Stimulated activated CD4-positive, alpha-beta T cell treated with anti-CD3 and anti-CD28 coated beads, Interleukin-15, amount 100 ng/mL, for 48 hours (primary cell): Measurements from ENCODE around the gene SQSTM1.

ENCODE experiments used
- DNase-seq, 2 donors: peaks; one replicate each; pipeline ENCODE4 v3.0.0-alpha.2; 2020; ENCODE audit warnings: low read depth in 2 of 2

The SQSTM1 gene

DNA sequence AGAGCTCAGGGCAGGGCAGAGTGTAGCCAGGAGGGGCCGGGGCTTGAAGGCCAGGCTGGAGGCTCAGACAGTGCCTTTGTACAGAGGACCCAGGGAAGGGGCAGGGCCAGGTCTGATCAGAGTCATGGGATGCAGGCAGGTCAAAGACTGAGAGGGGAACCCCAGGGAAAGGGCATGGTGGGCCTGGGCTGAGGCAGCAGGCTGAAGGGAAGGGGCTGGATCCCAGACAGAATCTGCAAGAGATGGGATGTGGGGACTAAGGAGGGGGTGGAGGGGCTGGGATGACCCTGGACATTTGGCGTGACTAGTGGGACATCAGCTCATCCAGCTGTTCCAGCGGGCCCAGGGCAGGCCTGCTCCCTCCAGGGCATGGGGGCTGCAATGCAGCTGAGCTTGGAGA, 53.4 kb downstream of the SQSTM1 start:
- no peak for DNase-seq

DNA sequence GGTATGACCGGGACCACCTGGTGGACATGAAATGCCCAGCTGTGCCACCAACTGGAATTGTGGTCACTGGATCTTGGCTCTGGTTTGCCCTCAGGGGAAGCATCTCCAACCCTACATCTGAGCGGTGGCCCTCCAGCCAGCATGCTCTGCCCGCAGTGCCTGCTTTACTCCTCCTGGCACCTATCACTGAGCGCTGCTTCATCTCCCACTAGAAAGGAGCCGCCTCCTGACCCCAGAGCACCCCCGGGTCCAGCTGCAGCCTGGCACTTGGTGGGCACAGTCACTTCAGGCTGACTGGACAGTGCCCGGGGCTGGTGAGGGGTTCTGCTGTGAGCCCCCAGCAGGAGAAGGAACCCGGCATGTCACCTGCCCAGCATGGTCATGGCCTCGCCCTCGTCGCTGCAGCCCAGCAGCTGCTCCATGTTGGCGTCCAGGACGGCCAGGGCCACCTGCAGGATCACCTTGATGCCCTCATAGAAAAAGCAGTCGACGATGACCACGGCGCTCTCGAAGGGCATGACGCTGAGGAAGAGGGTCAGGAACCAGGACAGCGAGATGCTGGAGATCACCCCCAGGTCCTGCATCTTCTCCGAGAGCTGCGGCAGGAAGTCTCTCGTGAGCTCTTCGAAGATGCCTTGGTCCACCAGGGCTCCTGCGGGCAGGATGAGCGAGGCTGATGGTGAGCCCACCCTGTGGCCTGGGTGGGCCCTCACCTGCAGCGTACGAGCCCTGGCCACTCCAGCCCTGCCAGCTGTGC, 54.0 kb downstream of the SQSTM1 start:
- DNase-seq, result no peak

DNA sequence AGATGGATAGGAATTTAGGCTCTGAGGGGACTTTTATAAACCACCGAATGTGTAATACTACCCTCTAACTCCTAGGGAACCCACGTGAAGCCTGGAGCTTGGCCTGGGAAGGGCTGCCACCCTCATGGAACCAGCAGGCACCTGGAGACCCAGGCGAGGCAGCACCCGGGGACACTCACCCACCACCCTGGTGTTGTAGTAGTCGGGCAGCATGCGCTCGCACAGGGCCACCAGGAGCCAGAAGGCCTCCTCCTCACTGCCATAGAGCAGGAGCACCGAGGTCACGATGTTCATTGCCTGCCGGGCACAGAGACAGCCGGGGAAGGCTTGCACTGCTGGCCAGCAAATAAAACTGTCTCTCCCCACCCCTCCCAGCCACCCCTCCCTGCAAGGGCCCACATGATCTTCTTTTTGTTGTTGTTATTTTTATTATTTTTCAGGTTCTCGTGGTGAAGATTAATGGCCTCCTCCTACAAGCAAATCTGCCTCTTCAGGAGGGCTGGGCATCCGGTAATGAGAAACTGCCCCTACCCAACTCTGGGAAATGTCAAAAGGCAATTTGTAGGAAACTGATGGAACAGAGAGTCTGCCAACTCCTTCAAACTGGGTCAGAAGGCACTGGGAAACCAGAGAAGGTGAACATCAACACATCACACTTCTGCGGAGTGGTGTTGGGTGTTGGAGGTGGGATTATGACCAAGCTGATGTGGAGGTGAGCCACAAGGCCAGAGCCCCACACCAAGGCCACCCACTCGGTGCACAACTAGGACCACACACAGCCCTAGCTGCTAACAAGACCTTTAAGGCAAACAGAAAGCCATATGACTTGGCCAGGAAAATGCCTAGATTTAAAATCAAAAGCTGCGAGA, 55.3 kb downstream of the SQSTM1 start:
- DNase-seq, result no peak

DNA sequence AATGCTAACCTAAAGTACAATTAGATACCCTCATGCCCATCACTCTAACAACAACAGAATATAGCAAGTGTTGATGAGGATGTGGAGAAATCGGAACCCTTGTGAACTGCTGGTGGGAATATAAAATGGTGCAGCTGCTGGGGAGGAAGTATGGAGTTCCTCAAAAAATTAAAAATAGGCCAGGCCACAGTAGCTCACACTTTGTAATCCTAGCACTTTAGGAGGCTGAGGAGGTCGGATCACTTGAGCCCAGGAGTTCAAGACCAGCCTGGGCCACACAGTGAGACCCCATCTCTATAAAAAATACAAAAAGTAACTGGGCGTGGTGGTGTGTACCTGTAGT, 55.9 kb downstream of the SQSTM1 start:
- no peak for DNase-seq

DNA sequence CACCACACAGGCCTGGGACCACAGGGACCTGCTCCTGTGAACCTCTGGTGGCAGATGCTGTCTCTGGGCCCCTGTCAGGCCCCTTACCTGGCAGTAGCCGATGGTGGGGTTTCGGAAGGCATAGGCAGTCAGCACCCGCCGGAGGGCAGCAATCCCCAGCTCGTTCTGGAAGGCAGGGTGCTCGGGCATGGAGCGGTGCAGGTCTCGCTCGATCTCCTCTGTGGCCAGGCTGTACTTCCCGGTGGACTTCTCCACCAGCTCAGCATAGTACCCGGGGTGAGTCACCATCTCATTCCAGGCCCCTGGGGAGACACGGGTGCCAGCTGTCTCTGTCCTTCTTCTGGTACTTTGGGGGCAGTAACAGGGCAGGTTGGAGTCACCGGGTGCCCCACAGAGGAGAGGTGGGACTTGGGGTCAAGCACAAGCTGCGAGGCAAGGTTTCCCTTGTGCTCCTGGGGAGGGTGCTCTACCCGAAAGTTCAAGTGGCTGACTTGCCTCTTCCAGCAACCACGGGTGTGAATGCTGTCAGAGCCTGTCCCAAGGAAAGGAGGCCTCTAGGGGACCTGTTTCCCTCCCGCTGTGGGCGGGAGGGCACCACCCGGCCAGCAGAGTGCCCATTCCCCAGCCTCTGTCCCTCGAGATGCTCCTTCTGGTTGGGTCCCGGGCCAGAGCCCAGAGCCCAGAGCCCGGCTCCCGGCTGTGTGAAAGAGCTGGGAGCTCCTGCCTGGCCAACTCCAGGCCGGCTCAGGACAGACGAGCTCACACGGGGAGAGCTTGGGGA, 57.7 kb downstream of the SQSTM1 start:
- DNase-seq, result no peak

DNA sequence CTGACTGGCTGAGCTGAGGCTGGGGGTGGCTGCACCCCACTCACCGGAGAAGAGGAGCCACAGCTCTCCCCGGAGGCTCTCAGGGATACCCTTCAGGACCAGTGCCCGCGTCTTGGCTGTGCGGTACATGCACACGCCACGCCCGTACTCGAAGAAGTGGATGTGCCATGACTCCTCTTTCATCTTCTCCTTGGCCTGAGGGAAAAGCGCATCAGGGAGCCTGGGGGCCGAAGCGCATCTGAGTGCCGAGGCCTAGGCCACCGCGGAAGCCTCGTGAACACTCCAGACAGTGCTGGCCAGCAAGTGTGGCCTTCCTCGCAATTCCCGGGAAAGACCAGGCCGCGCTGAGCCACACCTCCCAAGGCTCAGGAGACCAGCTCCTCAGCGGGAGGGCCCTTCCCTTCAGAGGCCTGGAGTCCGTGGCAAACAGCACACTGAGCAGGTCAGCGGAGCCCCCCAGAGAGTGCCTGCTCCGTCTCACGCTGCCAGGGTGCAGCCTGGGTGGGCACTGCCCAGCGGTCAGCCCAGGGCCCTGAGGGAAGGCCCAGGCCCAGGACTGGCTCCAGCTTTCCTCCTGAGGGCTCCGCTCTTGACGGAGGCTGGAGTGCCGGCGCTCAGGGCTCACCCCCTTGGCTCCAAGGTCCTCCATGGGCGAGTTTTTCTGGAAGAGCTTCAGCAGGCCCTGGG, 58.4 kb downstream of the SQSTM1 start:
- no peak for DNase-seq

DNA sequence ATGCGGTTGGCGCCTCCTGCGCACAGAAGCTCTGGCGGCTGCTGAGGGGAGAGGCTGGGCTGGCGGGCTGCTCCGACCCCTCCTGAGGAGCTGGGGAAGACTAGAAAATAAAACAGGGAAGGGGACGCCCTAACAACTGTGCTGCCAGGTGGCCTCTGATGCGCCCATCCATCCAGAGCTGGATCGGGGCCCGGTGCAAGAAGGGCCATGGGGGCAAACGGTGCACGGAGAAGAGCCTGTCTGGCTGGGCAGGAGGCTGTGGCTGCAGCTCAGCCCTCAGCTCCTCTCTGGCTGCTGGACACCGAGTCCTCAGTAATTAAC, 58.9 kb downstream of the SQSTM1 start:
- DNase-seq, result no peak

DNA sequence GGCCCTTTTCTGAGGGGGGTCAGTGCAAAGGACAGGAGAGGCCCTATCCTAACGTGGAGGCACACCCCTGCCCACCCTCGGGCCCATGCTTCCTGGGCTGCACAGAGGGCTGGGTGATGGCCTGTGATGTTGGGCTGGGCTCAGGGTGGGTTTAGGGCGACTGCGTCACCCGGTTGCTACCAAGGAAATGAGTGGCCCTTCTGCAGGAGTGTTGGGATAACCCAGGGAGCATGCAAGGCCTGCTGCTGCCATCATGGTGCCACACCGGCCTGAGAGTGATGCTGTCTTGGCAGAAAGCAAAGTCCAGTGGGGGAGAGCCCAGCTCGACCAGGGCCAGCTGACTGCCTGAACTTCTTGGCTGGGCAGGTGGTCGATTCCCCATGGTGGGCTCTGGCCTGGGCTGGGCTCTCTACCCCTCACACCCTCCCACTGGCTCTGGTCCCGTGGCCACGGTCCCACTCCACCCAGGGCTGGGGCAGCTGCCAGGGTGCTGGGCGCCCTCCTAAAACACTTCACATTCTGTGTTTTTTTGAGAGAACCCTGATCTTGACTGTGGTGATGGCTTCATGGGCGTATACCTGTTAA, 59.5 kb downstream of the SQSTM1 start:
- DNase-seq, result no peak

DNA sequence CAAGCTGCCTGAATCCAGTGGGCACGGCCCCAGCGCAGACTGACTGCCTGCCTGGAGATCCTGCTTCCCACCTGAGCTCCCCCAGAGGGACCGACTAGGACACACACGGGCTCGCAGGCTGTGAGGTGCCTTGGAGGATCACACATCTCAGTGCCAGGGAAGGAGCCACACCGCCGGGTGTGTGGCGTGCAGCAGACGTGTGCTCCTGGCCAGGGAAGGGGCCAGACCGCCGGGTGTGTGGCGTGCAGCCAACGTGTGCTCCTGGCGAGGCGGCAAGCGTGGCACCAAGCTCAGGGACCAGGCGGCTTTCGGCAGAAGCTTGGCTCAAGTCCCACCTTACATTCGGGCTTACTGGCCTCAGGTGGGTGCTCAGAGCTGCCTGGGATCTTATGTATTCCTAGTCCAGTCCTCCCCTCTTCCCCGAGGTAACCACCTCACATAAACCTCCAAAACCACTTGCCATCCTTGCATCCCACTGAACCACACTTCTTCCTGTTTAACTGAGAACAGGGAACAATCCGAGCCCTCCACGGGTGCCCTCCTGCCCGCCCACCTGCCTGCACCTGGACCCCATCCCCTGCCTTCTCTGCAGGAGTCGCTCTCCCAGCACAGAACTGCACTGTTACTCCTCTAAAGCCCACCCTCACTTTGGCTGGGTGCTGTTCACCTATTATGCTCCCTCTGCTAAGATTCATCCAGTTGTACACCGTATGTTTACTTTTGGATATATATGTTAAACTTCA, 60.3 kb downstream of the SQSTM1 start:
- no peak for DNase-seq

DNA sequence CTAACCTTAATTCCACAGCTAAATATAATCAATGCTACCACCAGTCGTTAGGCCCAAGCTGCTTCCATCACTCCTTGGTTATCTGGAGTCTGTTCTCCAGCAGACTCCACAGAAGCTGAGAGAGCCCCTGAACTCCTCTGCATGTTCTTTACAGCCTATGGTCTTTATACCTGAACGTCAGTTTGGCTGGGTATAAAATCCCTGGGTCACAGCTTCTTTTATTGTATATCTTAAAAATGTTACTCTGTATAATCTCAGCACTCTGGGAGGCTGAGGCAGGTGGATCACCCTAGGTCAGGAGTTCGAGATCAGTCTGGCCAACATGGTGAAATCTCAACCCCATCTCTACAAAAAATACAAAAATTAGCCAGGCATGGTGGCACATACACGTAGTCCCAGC, 61.6 kb downstream of the SQSTM1 start:
- DNase-seq, result no peak

DNA sequence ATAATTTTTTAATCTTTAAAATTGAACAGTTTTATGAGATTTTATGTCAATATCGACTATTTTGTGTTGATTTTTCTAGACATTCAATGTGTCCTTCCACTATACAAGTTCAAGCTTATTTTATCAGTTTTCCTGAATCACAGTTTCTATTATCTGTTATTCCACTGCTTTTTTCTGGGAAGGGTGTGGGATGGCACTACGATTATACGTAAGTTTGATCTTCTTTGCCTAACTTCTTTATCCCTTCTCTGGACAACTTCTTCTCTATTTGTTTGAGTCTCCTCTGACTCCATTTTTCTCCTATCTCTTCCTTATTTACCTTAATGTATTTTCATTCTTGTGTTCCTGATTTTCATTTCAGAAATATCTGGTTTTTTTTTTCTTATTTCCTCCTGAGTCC, 62.5 kb downstream of the SQSTM1 start:
- no peak for DNase-seq

DNA sequence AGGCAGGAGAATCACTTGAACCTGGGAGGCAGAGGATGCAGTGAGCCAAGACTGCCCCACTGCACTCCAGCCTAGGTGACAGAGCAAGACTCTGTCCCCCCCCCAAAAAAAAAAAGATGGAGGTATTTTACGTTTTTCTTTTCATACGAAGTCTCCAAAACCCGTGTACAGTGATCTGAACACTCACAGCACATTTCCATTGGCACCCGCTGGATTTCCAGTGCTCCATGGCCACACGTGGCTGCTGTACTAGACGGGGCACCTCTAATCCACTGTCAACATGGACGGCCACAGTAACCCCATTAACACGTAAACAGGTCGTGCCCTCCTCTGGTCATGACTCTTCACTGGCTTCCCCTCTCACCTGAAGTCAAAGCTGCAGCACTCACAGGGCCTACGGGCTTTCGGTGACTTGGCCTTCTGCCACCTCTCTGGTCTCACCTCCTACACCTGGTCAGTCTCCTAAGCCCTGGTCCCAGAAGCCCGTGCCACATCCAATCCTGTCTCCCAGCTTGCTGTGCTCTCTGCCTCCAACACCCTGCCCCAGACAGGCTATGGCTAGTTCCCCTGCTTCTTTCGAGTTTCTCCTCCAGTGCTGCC, 64.9 kb downstream of the SQSTM1 start:
- no peak for DNase-seq

DNA sequence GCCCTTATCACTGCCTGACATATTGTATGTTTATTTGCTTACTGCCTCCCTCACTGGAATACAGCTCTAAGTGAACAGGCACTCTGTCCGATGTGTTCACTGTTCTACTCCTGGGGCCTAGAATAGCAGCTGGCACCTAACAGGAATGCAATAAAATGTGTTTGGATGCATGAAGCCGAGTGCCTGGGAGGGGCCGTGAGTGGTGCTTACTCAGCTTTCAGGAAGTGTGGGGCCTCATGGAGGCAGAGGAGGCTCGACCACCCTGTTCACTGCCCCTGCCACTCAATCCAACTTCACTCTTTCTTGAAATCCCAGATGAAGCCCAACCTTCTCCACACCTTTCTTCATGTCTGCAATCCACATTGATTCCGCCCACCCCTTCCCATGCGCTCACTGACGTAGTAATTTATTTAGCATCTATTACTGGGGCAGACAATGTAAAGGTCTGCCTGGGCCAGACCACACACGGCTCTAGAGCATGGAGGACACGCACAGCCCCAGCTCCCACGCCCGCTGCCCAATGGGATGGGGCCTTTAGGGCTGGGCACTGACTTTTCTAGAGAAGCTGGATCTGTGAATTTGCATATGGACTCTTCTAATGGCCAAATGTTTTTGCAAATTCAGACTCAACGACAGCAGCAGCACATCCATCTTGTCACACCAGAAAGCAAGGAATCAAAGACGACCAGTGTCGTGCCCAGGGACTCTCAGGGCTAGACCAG, 65.6 kb downstream of the SQSTM1 start:
- no peak for DNase-seq

DNA sequence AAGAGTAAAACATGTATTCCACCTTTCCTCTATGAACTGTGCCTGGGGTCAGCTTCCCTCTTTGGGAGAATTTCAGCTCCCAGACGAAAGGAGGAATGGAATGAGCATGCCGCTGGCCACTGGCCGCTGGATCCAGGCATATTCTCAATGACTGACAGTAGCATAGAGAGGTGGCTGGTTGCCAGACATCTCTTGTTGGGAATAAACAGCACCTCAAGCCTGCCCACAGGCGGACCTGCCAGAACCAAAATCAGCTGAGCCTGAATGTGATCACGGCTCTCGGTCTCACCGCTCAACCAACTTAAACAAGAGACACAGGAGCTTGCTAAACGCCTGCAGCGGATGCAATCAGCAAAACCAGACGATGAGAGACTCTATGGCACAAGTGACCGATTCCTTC, 66.4 kb downstream of the SQSTM1 start:
- no peak for DNase-seq
